HEK293 (cell line): Measurements from ENCODE around the gene APOBR.

Source experiments
- CTCF ChIP-seq: fragments of 450-650 bp; formaldehyde crosslinking; IDR thresholded peaks from 2 replicates; pipeline ENCODE4 v1.5.1; 2016; ENCODE audit warnings: missing biosample characterization, missing genetic modification characterization
- KLF1 ChIP-seq: fragments of 450-650 bp; formaldehyde crosslinking; IDR thresholded peaks from 2 replicates; pipeline ENCODE4 v1.5.1; 2016; ENCODE audit warnings: missing biosample characterization, missing genetic modification characterization
- KLF9 ChIP-seq: fragments of 450-650 bp; formaldehyde crosslinking; IDR thresholded peaks from 2 replicates; pipeline ENCODE4 v1.5.1; 2016; ENCODE audit warnings: missing biosample characterization, missing genetic modification characterization, low read depth
- REST ChIP-seq: fragments of 450-650 bp; formaldehyde crosslinking; IDR thresholded peaks from 2 replicates; pipeline ENCODE4 v1.5.1; 2016; ENCODE audit warnings: missing biosample characterization, missing genetic modification characterization
- ZBTB8A ChIP-seq: fragments of 450-650 bp; formaldehyde crosslinking; IDR thresholded peaks from 2 replicates; pipeline ENCODE4 v1.5.1; 2016; ENCODE audit warnings: missing biosample characterization, missing genetic modification characterization
- ZNF274 ChIP-seq, 2 experiments: fragments of 200-500 bp in 1 of 2; fragments of 450-650 bp in 1 of 2; sonication (Bioruptor generic) in 1 of 2; formaldehyde crosslinking in 1 of 2; IDR thresholded peaks; 2 replicates each; pipeline versions ENCODE4 v1.5.1 to v1.6.1; 2014 to 2016; ENCODE audit warnings: borderline replicate concordance in 1 of 2, inconsistent platforms in 1 of 2, low read length in 1 of 2, missing biosample characterization in 1 of 2, missing genetic modification characterization in 1 of 2
- ZNF324 ChIP-seq: fragments of 450-650 bp; formaldehyde crosslinking; IDR thresholded peaks from 2 replicates; pipeline ENCODE4 v1.5.1; 2016; ENCODE audit warnings: missing biosample characterization, missing genetic modification characterization
- ZNF394 ChIP-seq: fragments of 450-650 bp; formaldehyde crosslinking; IDR thresholded peaks from 2 replicates; pipeline ENCODE4 v1.5.1; 2016; ENCODE audit warnings: missing biosample characterization, missing genetic modification characterization, mild to moderate bottlenecking, moderate library complexity, borderline replicate concordance
- ZNF433 ChIP-seq: fragments of 450-650 bp; formaldehyde crosslinking; IDR thresholded peaks from 2 replicates; pipeline ENCODE4 v1.5.1; 2016; ENCODE audit warnings: missing biosample characterization, missing genetic modification characterization, low read depth
- ZNF510 ChIP-seq: fragments of 450-650 bp; formaldehyde crosslinking; IDR thresholded peaks from 2 replicates; pipeline ENCODE4 v1.5.1; 2018; ENCODE audit warnings: mild to moderate bottlenecking, missing genetic modification characterization, missing biosample characterization; ENCODE audit not compliant: insufficient replicate concordance
- ZNF580 ChIP-seq: fragments of 450-650 bp; formaldehyde crosslinking; IDR thresholded peaks from 2 replicates; pipeline ENCODE4 v1.5.1; 2016; ENCODE audit warnings: missing biosample characterization, missing genetic modification characterization
- ZNF585B ChIP-seq: fragments of 450-650 bp; formaldehyde crosslinking; IDR thresholded peaks from 2 replicates; pipeline ENCODE4 v1.5.1; 2016; ENCODE audit warnings: missing biosample characterization, missing genetic modification characterization
- ZNF621 ChIP-seq: fragments of 450-650 bp; formaldehyde crosslinking; IDR thresholded peaks from 2 replicates; pipeline ENCODE4 v1.5.1; 2017; ENCODE audit warnings: missing biosample characterization, missing genetic modification characterization
- ZNF677 ChIP-seq: fragments of 450-650 bp; IDR thresholded peaks from 2 replicates; pipeline ENCODE4 v1.5.0; 2018; ENCODE audit warnings: missing biosample characterization, mild to moderate bottlenecking, missing genetic modification characterization, moderate library complexity

GRCh38 chr16:28475221-28475620 lies 19.2 kb upstream of the APOBR start:
- no peak for TF ChIP-seq ZNF585B (tag by site-specific recombination)
- no peak for TF ChIP-seq ZNF677 (tag by site-specific recombination)
- TF ChIP-seq ZNF433 (tag by site-specific recombination) = no peak
- TF ChIP-seq ZNF580 (tag by site-specific recombination) = no peak
- no peak for TF ChIP-seq KLF9 (tag by site-specific recombination)
- TF ChIP-seq CTCF (tag by site-specific recombination) = no peak
- no peak for TF ChIP-seq ZBTB8A
- TF ChIP-seq KLF1 (tag by site-specific recombination) = no peak
- no peak for TF ChIP-seq ZNF621 (tag by site-specific recombination)
- TF ChIP-seq ZNF394 (tag by site-specific recombination) = no peak
- no peak for TF ChIP-seq REST (tag by site-specific recombination)
- TF ChIP-seq ZNF274 (IDR thresholded peaks at IDR 0.05; ENCODE audit: low read length) = no peak
- no peak for TF ChIP-seq ZNF274 (tag by site-specific recombination; IDR thresholded peaks at IDR 0.05; ENCODE audit: borderline replicate concordance)
- no peak for TF ChIP-seq ZNF510 (tag by site-specific recombination)
- TF ChIP-seq ZNF324 (tag by site-specific recombination) = no peak
